Progenitor cell of endocrine pancreas (in vitro differentiated cells): ENCODE data around the gene CTBP1. TPM values are rescaled to one million over a fixed set of nuclear protein-coding genes. Genes with fewer than 3 reads are reported as not detected.

ENCODE experiments used
- DNase-seq: peaks from one replicate; pipeline ENCODE4 v3.0.0; 2021; ENCODE audit warnings: low spot score; ENCODE audit not compliant: unreplicated experiment
- H3K27ac Mint-ChIP-seq: 2 replicates; pipeline ENCODE4 v1.8.0; 2021; ENCODE audit warnings: mild to moderate bottlenecking, moderate library complexity, mixed read lengths
- H3K27me3 Mint-ChIP-seq: 2 replicates; pipeline ENCODE4 v1.8.0; 2021; ENCODE audit warnings: mixed read lengths
- H3K36me3 Mint-ChIP-seq: 2 replicates; pipeline ENCODE4 v1.8.0; 2022; ENCODE audit warnings: mixed read lengths; ENCODE audit not compliant: insufficient read depth
- H3K4me1 Mint-ChIP-seq: 2 replicates; pipeline ENCODE4 v1.8.0; 2021; ENCODE audit warnings: low read depth, mixed read lengths
- H3K4me3 Mint-ChIP-seq: 2 replicates; pipeline ENCODE4 v1.8.0; 2021; ENCODE audit warnings: low read depth, mild to moderate bottlenecking, moderate library complexity, mixed read lengths
- H3K9me3 Mint-ChIP-seq: 2 replicates; pipeline ENCODE4 v1.8.0; 2021; ENCODE audit warnings: low read depth, mixed read lengths
- total RNA-seq: library from RNA; stranded (reverse); gene quantifications from 2 replicates; pipeline ENCODE4 v1.2.1, GENCODE V29; 2021
- TF ChIP-seq, protein P1 (sequence below): fragments of 200-600 bp; sonication (generic); IDR thresholded peaks from one replicate; pipeline ENCODE4 v1.5.0; 2021; ENCODE audit warnings: antibody characterized with exemption, mild to moderate bottlenecking; ENCODE audit not compliant: unreplicated experiment

Gene CTBP1
- total RNA-seq, 1 donor from 2014 or later = 199 TPM

DNA sequence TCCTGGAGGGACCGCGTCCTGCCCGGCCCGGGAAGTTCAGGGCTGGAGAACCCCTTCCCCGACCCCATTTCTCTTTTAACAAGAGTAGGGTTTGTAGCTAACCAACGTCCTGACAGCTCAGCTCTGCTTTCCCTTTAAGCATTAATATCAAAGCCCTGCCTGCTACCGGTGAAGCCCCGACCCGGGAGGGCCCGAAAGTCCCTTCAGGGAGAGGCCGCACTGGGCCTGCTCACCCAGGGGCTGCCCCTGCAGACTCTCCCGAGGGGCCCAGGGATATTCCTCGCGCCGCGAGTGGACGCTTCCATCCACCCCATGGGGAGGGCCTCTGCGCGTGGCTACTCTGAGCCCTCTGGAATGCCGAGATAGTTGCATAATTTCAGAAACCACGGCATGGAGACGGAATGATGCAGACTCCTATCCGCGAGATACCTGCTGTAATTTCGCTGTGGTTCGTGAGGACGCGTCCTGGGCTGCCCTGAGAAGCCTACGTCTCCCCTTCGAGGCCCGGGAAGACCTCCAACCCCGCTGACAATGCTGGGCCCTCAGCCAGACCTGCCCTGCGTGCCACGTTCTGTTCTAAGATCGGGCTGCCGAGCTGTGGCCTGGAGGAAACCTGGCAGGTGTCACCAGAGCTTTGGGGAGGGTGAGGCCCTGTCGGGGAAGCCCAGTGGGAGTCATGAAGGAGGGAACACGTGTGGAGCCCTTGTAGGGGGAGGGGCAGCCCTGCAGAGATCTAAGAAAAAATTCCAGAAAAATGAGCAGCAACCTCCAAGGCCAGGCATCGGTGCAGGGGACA, 999 bp upstream of the CTBP1 start:
- Mint-ChIP-seq H3K27ac (peak overlapping the region; percentile 92), H3K9me3 (peaks cover 18% of the 10 kb centered on the region), H3K36me3 (peaks cover 37% of the 10 kb centered on the region), H3K27me3 (no peaks in the 10 kb centered on the region), H3K4me3 (peak overlapping the region; percentile 78), H3K4me1 (peaks cover 21% of the 10 kb centered on the region)
- TF ChIP-seq, protein P1, sequence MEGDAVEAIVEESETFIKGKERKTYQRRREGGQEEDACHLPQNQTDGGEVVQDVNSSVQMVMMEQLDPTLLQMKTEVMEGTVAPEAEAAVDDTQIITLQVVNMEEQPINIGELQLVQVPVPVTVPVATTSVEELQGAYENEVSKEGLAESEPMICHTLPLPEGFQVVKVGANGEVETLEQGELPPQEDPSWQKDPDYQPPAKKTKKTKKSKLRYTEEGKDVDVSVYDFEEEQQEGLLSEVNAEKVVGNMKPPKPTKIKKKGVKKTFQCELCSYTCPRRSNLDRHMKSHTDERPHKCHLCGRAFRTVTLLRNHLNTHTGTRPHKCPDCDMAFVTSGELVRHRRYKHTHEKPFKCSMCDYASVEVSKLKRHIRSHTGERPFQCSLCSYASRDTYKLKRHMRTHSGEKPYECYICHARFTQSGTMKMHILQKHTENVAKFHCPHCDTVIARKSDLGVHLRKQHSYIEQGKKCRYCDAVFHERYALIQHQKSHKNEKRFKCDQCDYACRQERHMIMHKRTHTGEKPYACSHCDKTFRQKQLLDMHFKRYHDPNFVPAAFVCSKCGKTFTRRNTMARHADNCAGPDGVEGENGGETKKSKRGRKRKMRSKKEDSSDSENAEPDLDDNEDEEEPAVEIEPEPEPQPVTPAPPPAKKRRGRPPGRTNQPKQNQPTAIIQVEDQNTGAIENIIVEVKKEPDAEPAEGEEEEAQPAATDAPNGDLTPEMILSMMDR = no peak
- DNase-seq = no peak

DNA sequence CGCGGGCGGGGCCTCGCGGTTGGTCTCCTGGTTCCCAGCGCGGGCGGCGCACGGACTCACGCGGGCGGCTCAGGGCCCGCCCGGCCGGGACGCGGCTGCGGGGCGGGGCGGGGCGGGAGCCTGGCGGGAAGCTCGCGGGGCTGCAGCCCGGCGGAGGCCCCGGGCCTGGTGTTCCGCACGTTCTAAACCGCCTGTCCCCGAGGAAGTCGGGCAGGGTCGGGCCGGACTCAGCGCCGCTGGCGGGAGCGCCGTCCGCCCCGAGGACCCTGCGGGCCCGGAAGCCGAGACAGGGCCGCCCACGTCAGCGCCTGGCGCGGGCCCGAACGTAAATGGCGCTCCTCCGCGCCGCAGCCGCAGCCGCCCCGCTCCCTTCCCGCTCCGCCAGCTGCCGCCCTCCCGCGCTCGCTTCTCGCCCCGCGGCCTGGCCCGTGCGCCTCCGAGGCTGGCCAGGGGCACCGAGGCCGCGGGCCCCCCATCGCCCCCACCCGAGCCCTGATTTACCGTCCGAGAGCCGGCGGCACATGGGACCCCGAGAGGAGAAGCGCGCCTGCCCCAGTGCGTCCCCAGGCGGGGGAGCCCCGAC, 309 bp upstream of the CTBP1 start:
- Mint-ChIP-seq H3K36me3 (peaks cover 34% of the 10 kb centered on the region), H3K4me3 (peak overlapping the region; percentile 78), H3K27ac (peak overlapping the region; percentile 92), H3K4me1 (peaks cover 22% of the 10 kb centered on the region), H3K27me3 (no peaks in the 10 kb centered on the region), H3K9me3 (peaks cover 11% of the 10 kb centered on the region)
- TF ChIP-seq, protein P1 = no peak
- DNase-seq = peak; percentile 71

DNA sequence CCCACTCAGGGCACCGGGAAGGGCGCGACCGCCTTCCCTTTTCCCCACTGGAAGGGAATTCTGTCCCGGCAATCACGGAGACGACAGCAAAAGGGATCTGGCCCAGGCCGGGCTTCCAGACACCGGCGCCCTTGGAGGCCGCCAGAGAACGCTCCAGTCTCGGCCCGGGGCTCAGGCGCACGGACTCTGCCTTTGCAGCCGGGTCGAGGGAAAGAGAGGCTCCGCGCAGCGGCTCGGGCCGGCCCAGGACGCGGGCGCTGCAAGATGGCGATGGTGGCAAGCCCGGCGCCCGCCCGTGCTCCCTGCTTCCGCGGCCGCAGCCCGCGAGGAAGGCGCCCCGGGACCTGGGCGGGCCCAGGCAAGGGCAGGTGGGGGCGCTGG, 1.1 kb downstream of the CTBP1 start:
- H3K4me1 Mint-ChIP-seq = peaks cover 22% of the 10 kb centered on the region
- peaks cover 4% of the 10 kb centered on the region for H3K9me3 Mint-ChIP-seq
- DNase-seq = no peak
- no peaks in the 10 kb centered on the region for H3K27me3 Mint-ChIP-seq
- peaks cover 26% of the 10 kb centered on the region for H3K36me3 Mint-ChIP-seq
- peak overlapping the region; percentile 78 for H3K4me3 Mint-ChIP-seq
- H3K27ac Mint-ChIP-seq = peak overlapping the region; percentile 56
- TF ChIP-seq, protein P1 = no peak

DNA sequence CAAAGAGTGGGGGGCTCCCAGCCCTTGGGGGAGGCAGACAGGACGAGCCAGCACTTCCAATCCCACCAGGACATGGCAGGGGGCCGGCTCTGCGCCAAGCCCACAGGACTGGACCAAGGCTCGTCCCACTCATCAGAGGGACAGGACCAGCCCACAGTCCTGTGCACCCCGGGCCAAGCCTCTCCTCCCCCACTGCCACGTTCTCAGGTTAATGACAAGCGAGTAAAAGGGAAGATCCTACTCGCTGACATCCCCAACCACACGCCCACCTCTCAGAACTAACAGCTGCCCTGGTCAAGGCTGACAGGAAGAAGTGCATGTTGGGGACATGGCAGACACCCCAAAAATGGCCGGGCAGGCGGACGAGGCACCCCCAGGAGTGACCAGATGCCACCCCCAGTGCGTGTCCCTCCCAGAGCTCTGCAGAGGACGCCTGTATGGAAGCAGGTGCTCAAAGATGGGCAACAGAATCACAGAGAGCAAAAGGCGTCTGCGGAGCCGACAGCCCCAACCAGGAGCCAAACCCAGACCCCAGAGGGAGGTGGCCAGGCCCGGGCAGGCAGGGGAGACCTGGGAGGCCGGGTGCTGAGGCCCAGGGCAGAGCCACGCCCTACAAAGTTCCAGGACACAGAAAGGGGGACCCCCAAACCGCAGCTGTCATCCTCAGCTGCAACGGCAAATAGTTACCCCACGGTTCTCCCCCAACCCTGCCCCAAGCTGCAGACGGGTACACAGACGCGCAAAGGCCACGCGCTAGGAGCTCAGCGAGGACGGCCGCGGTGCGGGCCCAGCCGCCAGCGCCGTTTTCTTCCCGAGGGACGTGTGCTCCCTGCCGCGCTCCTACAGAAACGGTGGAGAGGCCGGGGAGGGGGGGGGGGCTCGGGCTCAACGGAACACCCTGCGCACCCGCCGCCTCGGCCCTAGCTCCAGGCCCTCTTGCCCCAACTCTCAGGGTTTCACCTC, 1.7 kb downstream of the CTBP1 start:
- H3K4me3 Mint-ChIP-seq = peak overlapping the region; percentile 78
- peak overlapping the region; percentile 85 for H3K27ac Mint-ChIP-seq
- TF ChIP-seq, protein P1 = no peak
- no peaks in the 10 kb centered on the region for H3K9me3 Mint-ChIP-seq
- H3K36me3 Mint-ChIP-seq = peaks cover 21% of the 10 kb centered on the region
- peaks cover 28% of the 10 kb centered on the region for H3K4me1 Mint-ChIP-seq
- peak; percentile 7 for DNase-seq
- H3K27me3 Mint-ChIP-seq = no peaks in the 10 kb centered on the region
